Endothelial cell of umbilical vein (primary cell): ENCODE measurements around the gene IFNA1. TPM values are rescaled to one million over a fixed set of nuclear protein-coding genes. Genes with fewer than 3 reads are reported as not detected.

Source experiments
- BruUV-seq: library from RNA; stranded (reverse); fragments of 400-500 nt; replicated peaks from 2 replicates; lab custom pipeline; 2021; lab: Mats Ljungman, UMichigan
- CTCF ChIA-PET: fragments of 300-600, 350-600 bp; sonication (Branson Sonifier 250); formaldehyde crosslinking; loops from one replicate; lab custom pipeline; 2021; ENCODE audit warnings: antibody characterized with exemption, inconsistent platforms; lab: Charles Lee
- POLR2A ChIA-PET: fragments of 300-600, 350-600 bp; sonication (Branson Sonifier 250); formaldehyde crosslinking; loops from one replicate; lab custom pipeline; 2021; ENCODE audit warnings: antibody characterized with exemption, inconsistent platforms; lab: Charles Lee
- DNase-seq: peaks from one replicate; pipeline ENCODE4 v3.0.0-alpha.2; 2011; ENCODE audit warnings: low read depth, low spot score
- FAIRE-seq: peaks from 2 replicates; lab custom pipeline; 2011; peaks lifted over from hg19 to GRCh38; lab: Jason Lieb, UNC
- H2AFZ ChIP-seq: 2 replicates; pipeline ENCODE4 v1.6.0; 2012; ENCODE audit warnings: low read depth, low read length, control low read depth, inconsistent platforms
- H3K27ac ChIP-seq: 2 replicates; pipeline ENCODE4 v1.5.1; 2011; ENCODE audit warnings: low read depth, mild to moderate bottlenecking, control low read depth, low read length, moderate library complexity; ENCODE audit not compliant: insufficient read depth
- H3K27me3 ChIP-seq, 2 experiments: 2 replicates each; pipeline versions ENCODE4 v1.6.0 to v1.6.1; 2011; ENCODE audit warnings: low read length in 2 of 2, mixed read lengths in 1 of 2; ENCODE audit not compliant: control insufficient read depth in 2 of 2, insufficient read depth in 2 of 2
- H3K36me3 ChIP-seq, 2 experiments: 2 replicates in 1 of 2; 3 replicates in 1 of 2; pipeline ENCODE4 v1.5.1; 2011; ENCODE audit warnings: low read length in 2 of 2, mild to moderate bottlenecking in 1 of 2, moderate library complexity in 1 of 2; ENCODE audit not compliant: control insufficient read depth in 2 of 2, insufficient read depth in 2 of 2; ENCODE audit errors: extremely low read depth in 1 of 2
- H3K4me1 ChIP-seq: 3 replicates; pipeline ENCODE4 v1.5.1; 2011; ENCODE audit warnings: mild to moderate bottlenecking, low read length; ENCODE audit not compliant: control insufficient read depth, insufficient read depth; ENCODE audit errors: extremely low read depth
- H3K4me2 ChIP-seq: 2 replicates; pipeline ENCODE4 v1.6.1; 2011; ENCODE audit warnings: low read length, control low read depth, mixed read lengths; ENCODE audit not compliant: insufficient read depth
- H3K4me3 ChIP-seq, 3 experiments: fragments of 200-600 bp in 1 of 3; sonication (generic), shearing (Covaris generic) in 1 of 3; replicated peaks in 1 of 3; 2 replicates each; pipeline ENCODE4 v1.5.1; 2011 to 2016; ENCODE audit warnings: control low read depth in 3 of 3, low read length in 3 of 3, mild to moderate bottlenecking in 2 of 3, inconsistent platforms in 1 of 3, low read depth in 1 of 3, moderate library complexity in 1 of 3; ENCODE audit not compliant: insufficient read depth in 1 of 3
- H3K79me2 ChIP-seq: 2 replicates; pipeline ENCODE4 v1.6.0; 2012; ENCODE audit warnings: low read length, inconsistent platforms; ENCODE audit not compliant: control insufficient read depth, insufficient read depth
- H3K9ac ChIP-seq: replicated peaks from 2 replicates; pipeline ENCODE3; 2011; ENCODE audit warnings: low read length, control low read depth; ENCODE audit not compliant: insufficient read depth; ENCODE audit errors: extremely low read depth
- H3K9me1 ChIP-seq: replicated peaks from 3 replicates; pipeline ENCODE4 v1.6.0; 2011; ENCODE audit warnings: mild to moderate bottlenecking, low read length; ENCODE audit not compliant: control insufficient read depth, insufficient read depth; ENCODE audit errors: extremely low read depth
- H3K9me3 ChIP-seq: replicated peaks from 2 replicates; pipeline ENCODE4 v1.5.1; 2012; ENCODE audit warnings: low read length, inconsistent platforms; ENCODE audit not compliant: control insufficient read depth, insufficient read depth
- H4K20me1 ChIP-seq: replicated peaks from 2 replicates; pipeline ENCODE3; 2011; ENCODE audit warnings: mild to moderate bottlenecking, low read length; ENCODE audit not compliant: control insufficient read depth, insufficient read depth; ENCODE audit errors: extremely low read depth
- GATA2 ChIP-seq: IDR thresholded peaks from 2 replicates; pipeline ENCODE4 v1.7.0; 2011; ENCODE audit warnings: low read depth, mild to moderate bottlenecking, moderate library complexity, mixed read lengths, low read length; ENCODE audit not compliant: insufficient read length, insufficient read depth
- JUN ChIP-seq: IDR thresholded peaks from 2 replicates; pipeline ENCODE4 v1.6.1; 2011; ENCODE audit warnings: borderline replicate concordance, low read depth; ENCODE audit not compliant: insufficient read length, insufficient read depth
- dilution Hi-C: fragments of 300-500 bp; cut with MboI; formaldehyde crosslinking; loops from one replicate; pipeline ENCODE4 v1.15.0; 2019; ENCODE audit warnings: low sequenced_read_pairs; ENCODE audit not compliant: extremely low pct_ligation_motif_present
- intact Hi-C: fragments of 100-400 bp; cut with micrococcal nuclease; formaldehyde crosslinking; loops from one replicate; pipeline ENCODE4 v1.10.0; 2022
- polyA plus RNA-seq, 4 experiments: library from polyadenylated mRNA; depleted of rRNA in 3 of 4; stranded (reverse) in 3 of 4; unstranded in 1 of 4; fragments of >200 nt; gene quantifications; 2 replicates each; pipeline versions ENCODE4 v1.2.1 to v1.2.3, GENCODE V29; 2011 to 2012; ENCODE audit warnings: missing spikeins in 1 of 4
- total RNA-seq: library from RNA; stranded (reverse); gene quantifications from 2 replicates; pipeline ENCODE4 v1.2.3, GENCODE V29; 2021

The IFNA1 gene
- total and polyA plus RNA-seq, 2 donors (not counting 3 experiments of a cell fraction or from before 2014, with no cell fraction given), result not detected

DNA sequence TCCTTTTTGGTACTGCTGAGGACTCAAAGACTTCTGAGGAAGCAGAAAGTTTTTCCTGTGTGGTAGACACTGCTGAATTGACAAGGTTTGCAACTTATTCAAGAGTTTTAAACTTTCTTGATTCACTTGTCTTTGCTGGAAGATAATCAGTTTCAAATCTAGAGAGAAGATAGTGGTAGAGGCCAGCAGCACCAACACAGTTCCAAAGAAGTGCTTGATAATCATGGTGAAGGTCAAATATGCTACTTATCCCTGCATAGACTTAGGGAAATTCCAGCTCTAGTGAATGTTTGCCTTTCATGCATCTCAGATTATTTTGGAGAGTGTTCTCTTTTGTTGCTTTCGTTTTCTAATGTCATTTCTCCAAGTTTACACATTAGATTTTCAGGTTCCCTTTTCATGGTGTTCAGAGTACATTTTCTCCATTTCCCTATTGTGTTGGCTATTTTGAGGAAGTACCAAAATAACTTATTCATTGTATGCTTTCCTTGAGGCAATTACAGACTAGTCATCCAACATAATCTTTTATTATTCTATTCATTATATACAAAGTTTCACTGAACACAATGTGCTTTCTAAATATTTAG lies 41.3 kb downstream of the IFNA1 start:
- Histone ChIP-seq H3K27ac (no peak overlapping the region), H3K79me2 (no peaks in the 10 kb centered on the region), H2AFZ (no peak overlapping the region), H3K27me3 (no peaks in the 10 kb centered on the region), H4K20me1 (no peaks in the 10 kb centered on the region), H3K4me1 (peaks cover 2% of the 10 kb centered on the region), H3K4me2 (no peak overlapping the region), H3K9me3 (no peaks in the 10 kb centered on the region), H3K9ac (no peak overlapping the region), H3K9me1 (no peaks in the 10 kb centered on the region), H3K4me3 (no peak overlapping the region), H3K36me3 (no peaks in the 10 kb centered on the region)
- POLR2A ChIA-PET, result no interaction called here
- no TSS peak for BruUV-seq
- no peak for TF ChIP-seq JUN
- no peak for FAIRE-seq
- CTCF ChIA-PET, result interaction anchor here (1.3 kb wide), 1 partner anchor 16 kb away, joined by 3 read pairs; no protein-coding TSS in a partner anchor
- peak; percentile 20 for DNase-seq
- dilution Hi-C loops, result no loop called here
- intact Hi-C loops, result no loop called here

DNA sequence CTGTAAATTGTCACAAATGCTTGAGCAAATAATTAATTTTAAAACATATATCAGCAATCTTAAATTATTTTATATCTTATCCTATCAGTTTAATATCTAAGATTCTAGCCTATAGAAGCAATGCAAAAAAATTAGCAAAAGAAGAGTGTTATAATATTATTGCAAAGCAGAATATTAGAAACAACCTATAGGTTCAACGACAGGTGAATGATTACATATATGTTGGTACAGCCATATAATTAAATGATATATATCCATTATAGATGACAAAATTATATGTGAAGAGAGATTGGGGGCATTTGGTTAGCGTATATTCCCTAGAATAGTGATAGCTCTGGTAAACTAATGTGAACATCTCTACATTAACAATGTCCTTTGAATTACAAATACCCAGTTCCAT lies 42.0 kb downstream of the IFNA1 start, which contains the start of gene IFNE:
IFNE (minus strand) TSS at position 101 of the 400 bp plus-strand sequence. CDS start 619 bp downstream, outside the sequence.
- no peak within 1 kb of the TSS for H3K27ac ChIP-seq

More for the DNA sequence above, 42.0 kb downstream of the IFNA1 start, which contains the start of gene IFNE:
- Histone ChIP-seq H3K4me3 (no peak within 1 kb of the TSS), H3K9me1 (no peaks in the 10 kb centered on the region), H3K79me2 (no peaks in the 10 kb centered on the region), H3K9ac (no peak within 1 kb of the TSS), H2AFZ (no peak within 1 kb of the TSS), H3K9me3 (no peaks in the 10 kb centered on the region), H3K27me3 (no peaks in the 10 kb centered on the region), H3K36me3 (no peaks in the 10 kb centered on the region), H4K20me1 (no peaks in the 10 kb centered on the region), H3K4me2 (no peak within 1 kb of the TSS), H3K4me1 (peaks cover 2% of the 10 kb centered on the region)
- dilution Hi-C loops, result no loop called here
- ChIA-PET CTCF (interaction anchor here (1.3 kb wide), 1 partner anchor 16 kb away, joined by 3 read pairs; no protein-coding TSS in a partner anchor), POLR2A (no interaction called here)
- intact Hi-C loops, result no loop called here
- no peak for FAIRE-seq
- no TSS peak for BruUV-seq
- DNase-seq, result no peak
- no peak for TF ChIP-seq GATA2

Other genes starting within 250 kb of the IFNA1 start
- not detected in 2 replicates for gene IFNA7, start 238.2 kb upstream of the IFNA1 start, total RNA-seq
- gene IFNA7, start 238.2 kb upstream of the IFNA1 start, polyA plus RNA-seq, result not detected in 2 replicates
- gene IFNA10, start 233.3 kb upstream of the IFNA1 start, total RNA-seq, result not detected in 2 replicates
- gene IFNA10, start 233.3 kb upstream of the IFNA1 start, polyA plus RNA-seq, result not detected in 2 replicates
- not detected in 2 replicates for gene IFNA16, start 223.1 kb upstream of the IFNA1 start, total RNA-seq
- not detected in 2 replicates for gene IFNA16, start 223.1 kb upstream of the IFNA1 start, polyA plus RNA-seq
- gene IFNA17, start 212.2 kb upstream of the IFNA1 start, total RNA-seq, result not detected in 2 replicates
- gene IFNA17, start 212.2 kb upstream of the IFNA1 start, polyA plus RNA-seq, result not detected in 2 replicates
- gene IFNA14, start 200.4 kb upstream of the IFNA1 start, total RNA-seq, result not detected in 2 replicates
- not detected in 2 replicates for gene IFNA14, start 200.4 kb upstream of the IFNA1 start, polyA plus RNA-seq
- not detected in 2 replicates for gene IFNA5, start 135.1 kb upstream of the IFNA1 start, total RNA-seq
- gene IFNA5, start 135.1 kb upstream of the IFNA1 start, polyA plus RNA-seq, result not detected in 2 replicates
- gene KLHL9, start 105.0 kb upstream of the IFNA1 start, total RNA-seq, result 23.5 and 23.6 TPM in 2 replicates
- gene KLHL9, start 105.0 kb upstream of the IFNA1 start, polyA plus RNA-seq, result 7.4 and 8.0 TPM in 2 replicates
- gene IFNA6, start 89.6 kb upstream of the IFNA1 start, total RNA-seq, result not detected in 2 replicates
- gene IFNA6, start 89.6 kb upstream of the IFNA1 start, polyA plus RNA-seq, result not detected in 2 replicates
- gene IFNA13, start 72.4 kb upstream of the IFNA1 start, total RNA-seq, result not detected in 2 replicates
- not detected in 2 replicates for gene IFNA13, start 72.4 kb upstream of the IFNA1 start, polyA plus RNA-seq
- not detected in 2 replicates for gene IFNA2, start 55.0 kb upstream of the IFNA1 start, total RNA-seq
- not detected in 2 replicates for gene IFNA2, start 55.0 kb upstream of the IFNA1 start, polyA plus RNA-seq
- gene IFNA8, start 31.3 kb upstream of the IFNA1 start, total RNA-seq, result not detected in 2 replicates
- not detected in 2 replicates for gene IFNA8, start 31.3 kb upstream of the IFNA1 start, polyA plus RNA-seq
- gene IFNE, start 41.9 kb downstream of the IFNA1 start, total RNA-seq, result 1.4 and 1.8 TPM in 2 replicates
- 0.11 and 0.22 TPM in 2 replicates for gene IFNE, start 41.9 kb downstream of the IFNA1 start, polyA plus RNA-seq